Subcutaneous adipose tissue (tissue), 4 donors: ENCODE measurements around the gene UBE2V1. TPM values are rescaled to one million over a fixed set of nuclear protein-coding genes. Genes with fewer than 3 reads are reported as not detected.

Experiments
- CTCF ChIP-seq: fragments of 450-650 bp; IDR thresholded peaks from one replicate; pipeline ENCODE4 v1.5.1; 2016; ENCODE audit warnings: low read depth, mild to moderate bottlenecking, control low read depth, antibody characterized with exemption, moderate library complexity
- total RNA-seq, 4 donors: library from RNA; depleted of rRNA; stranded (reverse); fragments of >200 nt; gene quantifications; one replicate each; pipeline ENCODE4 v1.1.0, GENCODE V29; 2016

Gene UBE2V1
- total RNA-seq, 4 donors from 2014 or later: 61.9 to 117 (median 95.1) TPM

GRCh38 chr20:50123418-50123817, 10.5 kb upstream of the UBE2V1 start:
- no peak for TF ChIP-seq CTCF

GRCh38 chr20:50122763-50123162, 9.8 kb upstream of the UBE2V1 start:
- no peak for TF ChIP-seq CTCF

GRCh38 chr20:50121858-50122271, 8.9 kb upstream of the UBE2V1 start:
- no peak for TF ChIP-seq CTCF

- TF ChIP-seq CTCF: no peak
Measured at GRCh38 chr20:50120935-50121693, 8.2 kb upstream of the UBE2V1 start.

- no peak for TF ChIP-seq CTCF
Measured at GRCh38 chr20:50118203-50118602, 5.3 kb upstream of the UBE2V1 start.

GRCh38 chr20:50116368-50116999, 3.5 kb upstream of the UBE2V1 start:
- TF ChIP-seq CTCF: no peak

GRCh38 chr20:50115591-50116367, 2.8 kb upstream of the UBE2V1 start:
- TF ChIP-seq CTCF: no peak
